HG02970 (cell line): ENCODE data around the gene DDR2.
"Not testable (repeated sequence)": the region's sequence is repeated elsewhere in the genome, so short reads cannot be mapped to it uniquely, and the experiment has no call there.

ENCODE experiments used
- ATAC-seq: cut with Tn5 transposase; IDR thresholded peaks from one replicate; pipeline ENCODE4 v1.9.1; 2021; ENCODE audit warnings: mild to moderate bottlenecking, moderate library complexity, moderate number of reproducible peaks; ENCODE audit not compliant: unreplicated experiment, low FRiP score

The DDR2 gene

GRCh38 chr1:162812357-162812756 is 180.1 kb downstream of the DDR2 start:
- ATAC-seq: not testable (repeated sequence)

- not testable (repeated sequence) for ATAC-seq
Measured at GRCh38 chr1:162818136-162818535, 185.9 kb downstream of the DDR2 start.

GRCh38 chr1:162818666-162819065 is 186.4 kb downstream of the DDR2 start:
- ATAC-seq: not testable (repeated sequence)

- ATAC-seq: no peak
Measured at GRCh38 chr1:162822391-162823200, 190.3 kb downstream of the DDR2 start.

- ATAC-seq: no peak
Measured at GRCh38 chr1:162823231-162823630, 191.0 kb downstream of the DDR2 start.

GRCh38 chr1:162823771-162824525 is 191.7 kb downstream of the DDR2 start:
- ATAC-seq: no peak

GRCh38 chr1:162829268-162829667 is 197.0 kb downstream of the DDR2 start:
- ATAC-seq: no peak

- no peak for ATAC-seq
Measured at GRCh38 chr1:162832470-162832869, 200.2 kb downstream of the DDR2 start.

- ATAC-seq: no peak
Measured at GRCh38 chr1:162835157-162835899, 203.1 kb downstream of the DDR2 start.
